GM18951 (cell line): ENCODE results near the gene KCNK4.
A peak's percentile ranks its signal among the peaks of the same experiment; 100 is the strongest.

Experiments
- POLR2A ChIP-seq: IDR thresholded peaks from 4 replicates; pipeline ENCODE4 v1.6.1; 2011; ENCODE audit warnings: mild to moderate bottlenecking; ENCODE audit not compliant: insufficient read length, insufficient read depth; ENCODE audit errors: extremely low read depth
- in situ Hi-C: fragments of 300-500 bp; cut with MboI; formaldehyde crosslinking; loops from one replicate; pipeline ENCODE4 v1.12.0; 2022; ENCODE audit warnings: low sequenced_read_pairs, mixed read lengths, inconsistent platforms; ENCODE audit not compliant: unreplicated experiment

The KCNK4 gene

DNA sequence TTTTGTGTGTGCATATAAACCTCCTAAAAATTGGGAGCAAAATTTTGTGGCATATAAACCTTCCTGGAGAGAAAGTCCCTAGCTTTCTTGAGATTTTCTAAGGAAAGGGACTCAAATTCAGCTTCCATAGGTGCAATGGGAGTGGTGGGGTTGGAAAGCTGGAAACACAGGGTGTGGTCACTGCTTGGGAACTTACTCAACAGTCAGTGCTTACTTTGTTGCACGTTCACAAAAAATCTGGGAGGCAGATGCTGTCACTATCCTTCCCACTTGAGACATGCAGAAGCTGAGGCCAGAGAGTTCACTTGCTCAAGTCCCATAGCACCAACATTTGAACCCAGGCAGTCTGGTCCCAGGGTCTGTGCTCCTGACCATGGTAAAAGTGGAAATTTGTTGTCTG, 5.1 kb downstream of the KCNK4 start:
- in situ Hi-C loops, result loop anchor here (5.0 kb wide), 1 partner anchor 94 kb away; no protein-coding TSS in a partner anchor
- no peak for TF ChIP-seq POLR2A

DNA sequence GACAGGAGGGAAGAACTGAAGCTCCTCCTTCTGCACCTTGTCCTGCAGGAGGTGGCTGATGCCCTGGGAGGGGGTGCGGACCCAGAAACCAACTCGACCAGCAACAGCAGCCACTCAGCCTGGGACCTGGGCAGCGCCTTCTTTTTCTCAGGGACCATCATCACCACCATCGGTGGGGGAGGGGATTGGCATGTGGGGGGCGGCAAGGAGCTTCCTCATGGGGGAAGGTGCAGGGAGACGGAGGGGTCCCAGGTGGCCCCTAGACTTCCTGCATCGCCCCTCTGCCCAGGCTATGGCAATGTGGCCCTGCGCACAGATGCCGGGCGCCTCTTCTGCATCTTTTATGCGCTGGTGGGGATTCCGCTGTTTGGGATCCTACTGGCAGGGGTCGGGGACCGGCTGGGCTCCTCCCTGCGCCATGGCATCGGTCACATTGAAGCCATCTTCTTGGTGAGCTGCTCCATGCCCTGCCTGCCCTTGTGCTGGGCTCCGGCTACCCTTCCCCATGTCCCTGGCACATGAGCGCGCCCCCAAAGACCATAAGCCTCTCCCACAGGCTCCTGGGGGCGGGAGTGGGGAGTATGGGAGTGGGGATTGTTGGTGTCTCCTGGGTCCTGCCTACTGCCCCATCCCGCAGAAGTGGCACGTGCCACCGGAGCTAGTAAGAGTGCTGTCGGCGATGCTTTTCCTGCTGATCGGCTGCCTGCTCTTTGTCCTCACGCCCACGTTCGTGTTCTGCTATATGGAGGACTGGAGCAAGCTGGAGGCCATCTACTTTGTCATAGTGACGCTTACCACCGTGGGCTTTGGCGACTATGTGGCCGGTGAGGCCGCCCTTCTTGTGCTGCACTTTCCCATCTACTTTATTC, 6.0 kb downstream of the KCNK4 start:
- no peak for TF ChIP-seq POLR2A
- in situ Hi-C loops, result loop anchor here (5.0 kb wide), 1 partner anchor 95 kb away; no protein-coding TSS in a partner anchor

DNA sequence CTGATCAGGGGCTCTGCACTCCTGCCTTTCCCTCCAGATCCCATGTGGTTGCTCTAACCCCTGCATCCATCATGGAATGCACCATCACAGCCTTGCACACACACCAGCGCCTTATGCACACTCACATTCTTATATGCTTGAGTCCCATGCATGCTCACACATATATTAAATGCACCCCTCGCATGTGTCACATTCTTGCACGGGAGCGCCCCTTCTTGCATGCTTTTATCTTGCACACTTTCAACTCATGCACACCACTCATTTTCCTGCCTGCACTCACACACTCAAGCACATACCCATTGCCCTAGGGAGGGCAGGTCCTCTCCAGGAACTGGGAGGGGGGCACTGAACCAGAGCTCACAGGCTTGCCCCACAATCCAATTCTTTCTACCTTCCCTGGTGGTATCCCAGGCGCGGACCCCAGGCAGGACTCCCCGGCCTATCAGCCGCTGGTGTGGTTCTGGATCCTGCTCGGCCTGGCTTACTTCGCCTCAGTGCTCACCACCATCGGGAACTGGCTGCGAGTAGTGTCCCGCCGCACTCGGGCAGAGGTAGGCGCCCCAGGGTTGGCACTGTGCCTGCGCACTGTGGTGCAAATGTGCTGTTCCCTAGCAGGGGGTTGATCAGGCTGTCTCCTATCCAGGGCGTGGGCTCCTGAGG, 6.7 kb downstream of the KCNK4 start:
- no peak for TF ChIP-seq POLR2A
- in situ Hi-C loops, result loop anchor here (5.0 kb wide), 1 partner anchor 96 kb away; no protein-coding TSS in a partner anchor

DNA sequence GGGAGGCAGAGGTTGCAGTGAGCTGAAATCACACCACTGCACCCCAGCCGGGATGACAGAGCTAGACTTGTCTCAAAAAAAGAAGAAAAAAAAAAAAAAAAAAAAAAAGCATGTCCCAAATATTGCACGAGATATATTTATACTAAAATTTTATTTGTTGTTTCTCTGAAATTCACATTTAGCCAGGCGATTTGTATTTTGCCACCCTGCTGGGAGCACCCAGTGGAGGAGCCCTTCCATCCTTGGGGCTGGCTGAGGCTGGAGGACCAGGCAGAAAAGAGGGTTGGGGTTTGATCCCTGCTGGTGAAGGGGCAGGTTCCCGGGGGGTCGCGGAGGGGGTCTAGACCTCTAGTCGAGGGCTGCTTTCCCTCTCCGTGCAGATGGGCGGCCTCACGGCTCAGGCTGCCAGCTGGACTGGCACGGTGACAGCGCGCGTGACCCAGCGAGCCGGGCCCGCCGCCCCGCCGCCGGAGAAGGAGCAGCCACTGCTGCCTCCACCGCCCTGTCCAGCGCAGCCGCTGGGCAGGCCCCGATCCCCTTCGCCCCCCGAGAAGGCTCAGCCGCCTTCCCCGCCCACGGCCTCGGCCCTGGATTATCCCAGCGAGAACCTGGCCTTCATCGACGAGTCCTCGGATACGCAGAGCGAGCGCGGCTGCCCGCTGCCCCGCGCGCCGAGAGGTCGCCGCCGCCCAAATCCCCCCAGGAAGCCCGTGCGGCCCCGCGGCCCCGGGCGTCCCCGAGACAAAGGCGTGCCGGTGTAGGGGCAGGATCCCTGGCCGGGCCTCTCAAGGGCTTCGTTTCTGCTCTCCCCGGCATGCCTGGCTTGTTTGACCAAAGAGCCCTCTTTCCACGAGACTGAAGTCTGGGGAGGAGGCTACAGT, 8.1 kb downstream of the KCNK4 start:
- TF ChIP-seq POLR2A, result no peak
- in situ Hi-C loops, result loop anchor here (5.0 kb wide), 1 partner anchor 97 kb away; no protein-coding TSS in a partner anchor

DNA sequence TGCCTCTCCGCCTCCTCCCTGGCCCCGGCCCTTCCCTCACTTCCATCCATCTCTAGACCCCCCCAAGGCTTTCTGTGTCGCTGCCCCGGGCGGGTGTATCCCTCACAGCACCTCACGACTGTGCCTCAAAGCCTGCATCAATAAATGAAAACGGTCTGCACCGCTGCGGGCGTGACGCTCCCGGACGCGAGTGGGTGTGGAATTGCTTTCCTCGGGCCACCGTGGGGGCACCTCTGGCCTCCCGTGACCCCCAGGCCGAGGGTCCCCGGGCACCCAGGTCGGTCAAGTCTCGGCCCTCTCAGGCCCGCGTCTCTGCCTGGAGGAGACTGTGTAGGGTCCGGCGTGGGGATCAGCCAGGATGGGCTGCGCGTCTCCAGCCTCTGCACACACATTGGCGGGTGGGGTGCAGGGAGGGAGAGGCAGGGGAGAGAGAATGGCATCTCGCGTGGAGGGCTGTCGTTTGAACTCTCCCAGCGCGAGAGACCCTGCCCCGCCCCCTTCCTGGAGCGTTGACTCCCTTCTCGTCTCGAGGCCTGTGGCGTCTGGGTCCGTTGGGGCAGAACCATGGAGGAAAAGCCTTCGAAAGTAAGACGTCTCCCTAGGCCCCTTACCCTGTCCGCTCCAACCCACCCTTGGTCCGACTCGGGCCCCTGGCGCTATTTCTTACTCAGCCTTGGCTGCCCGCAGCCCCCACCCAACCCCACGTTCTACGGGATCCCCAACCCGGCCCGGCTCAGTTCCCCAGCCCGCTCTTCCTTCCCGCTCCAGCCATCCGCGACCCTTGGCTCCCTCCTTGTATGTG, 8.9 kb downstream of the KCNK4 start, which contains the start of gene CATSPERZ:
Gene CATSPERZ (plus strand): TSS at position 512 of the 802 bp plus-strand sequence. CDS start 53 bp downstream, at position 565.
- no peak for TF ChIP-seq POLR2A
- in situ Hi-C loops, result loop anchor here (5.0 kb wide), 1 partner anchor 98 kb away; no protein-coding TSS in a partner anchor

DNA sequence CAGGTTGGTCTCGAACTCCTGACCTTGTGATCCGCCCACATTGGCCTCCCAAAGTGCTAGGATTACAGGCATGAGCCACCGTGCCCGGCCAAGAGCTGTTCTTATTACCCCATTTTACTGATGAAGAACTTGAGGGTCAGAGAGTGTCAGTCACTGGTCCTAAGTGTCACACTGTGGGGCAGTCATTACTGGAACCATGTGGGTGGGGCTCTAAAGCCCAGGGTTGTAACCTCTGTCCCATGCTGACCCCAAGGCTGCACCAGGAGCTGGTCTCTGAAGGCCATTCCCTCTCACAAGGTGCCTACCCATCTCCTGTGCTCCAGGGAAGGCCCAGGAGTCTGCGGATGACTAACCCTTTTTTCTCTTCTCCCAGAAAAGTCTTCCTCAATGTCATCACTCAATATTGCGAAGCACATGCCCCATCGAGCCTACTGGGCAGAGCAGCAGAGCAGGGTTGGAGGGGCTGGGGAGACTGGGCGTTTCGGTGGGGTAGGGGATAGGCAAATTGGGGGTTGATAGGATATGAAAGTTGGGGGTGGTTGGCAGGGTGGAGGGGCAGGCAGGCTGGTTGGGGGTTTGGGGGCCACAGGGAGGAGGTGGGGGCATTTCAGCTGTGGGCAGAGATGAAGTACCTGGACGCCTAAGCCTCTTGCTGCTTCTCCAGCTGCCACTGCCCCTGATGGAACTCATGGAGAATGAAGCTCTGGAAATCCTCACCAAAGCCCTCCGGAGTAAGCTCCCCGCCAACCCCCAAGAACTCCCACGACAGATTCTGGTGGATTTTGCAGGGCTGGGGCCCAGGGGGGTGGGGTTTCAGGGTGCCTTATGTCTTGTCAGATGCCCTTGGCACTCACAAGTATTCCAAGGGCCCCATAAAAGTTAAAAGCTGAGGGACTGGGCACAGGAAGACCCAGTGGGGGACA, 12.3 kb downstream of the KCNK4 start:
- TF ChIP-seq POLR2A, result no peak
- in situ Hi-C loops, result no loop called here

DNA sequence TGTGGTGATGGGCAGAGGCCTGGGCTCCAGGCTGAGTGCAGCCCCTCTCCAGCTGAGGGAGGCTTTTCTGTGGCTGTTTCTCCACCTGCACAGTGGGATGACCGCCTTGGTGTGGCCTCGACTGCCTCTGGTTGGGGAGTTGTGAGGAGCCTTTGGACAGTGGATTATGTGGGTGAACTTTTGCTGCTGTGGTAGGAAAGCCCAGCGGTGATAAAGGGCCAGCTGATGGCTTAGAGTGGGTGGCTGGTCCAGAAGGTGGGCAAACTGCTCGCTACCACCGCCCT, 12.9 kb downstream of the KCNK4 start:
- in situ Hi-C loops, result no loop called here
- no peak for TF ChIP-seq POLR2A

DNA sequence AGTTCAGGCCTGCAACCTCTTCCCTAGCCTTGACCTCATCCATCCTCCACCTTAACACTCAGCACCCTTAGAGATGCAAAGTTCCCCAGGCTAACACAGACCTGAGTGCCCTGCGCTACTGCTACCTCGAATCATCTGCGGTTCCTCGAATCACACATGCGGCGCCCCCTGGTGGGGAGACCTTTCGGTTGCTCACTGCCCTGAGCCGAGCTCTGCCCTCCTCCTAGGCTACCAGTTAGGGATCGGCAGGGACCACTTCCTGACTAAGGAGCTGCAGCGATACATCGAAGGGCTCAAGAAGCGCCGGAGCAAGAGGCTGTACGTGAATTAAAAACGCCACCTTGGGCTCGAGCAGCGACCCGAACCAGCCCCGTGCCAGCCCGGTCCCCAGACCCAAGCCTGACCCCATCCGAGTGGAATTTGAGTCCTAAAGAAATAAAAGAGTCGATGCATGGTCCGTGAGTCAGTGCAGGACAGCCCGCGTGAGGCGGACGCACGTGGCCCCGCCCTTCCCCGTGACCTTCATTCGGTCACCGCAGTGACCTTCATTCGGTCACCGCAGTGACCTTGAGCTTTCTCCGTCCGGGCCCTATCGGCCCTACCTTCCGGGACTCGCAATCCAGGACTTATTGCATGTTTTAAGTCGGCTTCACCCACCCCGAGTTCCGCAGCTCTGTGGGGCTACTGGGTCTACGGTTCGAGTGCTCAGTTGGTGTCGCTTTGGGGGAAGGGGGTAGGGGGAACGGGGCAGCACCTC, 13.4 kb downstream of the KCNK4 start:
- in situ Hi-C loops, result no loop called here
- peak; percentile 79 for TF ChIP-seq POLR2A

DNA sequence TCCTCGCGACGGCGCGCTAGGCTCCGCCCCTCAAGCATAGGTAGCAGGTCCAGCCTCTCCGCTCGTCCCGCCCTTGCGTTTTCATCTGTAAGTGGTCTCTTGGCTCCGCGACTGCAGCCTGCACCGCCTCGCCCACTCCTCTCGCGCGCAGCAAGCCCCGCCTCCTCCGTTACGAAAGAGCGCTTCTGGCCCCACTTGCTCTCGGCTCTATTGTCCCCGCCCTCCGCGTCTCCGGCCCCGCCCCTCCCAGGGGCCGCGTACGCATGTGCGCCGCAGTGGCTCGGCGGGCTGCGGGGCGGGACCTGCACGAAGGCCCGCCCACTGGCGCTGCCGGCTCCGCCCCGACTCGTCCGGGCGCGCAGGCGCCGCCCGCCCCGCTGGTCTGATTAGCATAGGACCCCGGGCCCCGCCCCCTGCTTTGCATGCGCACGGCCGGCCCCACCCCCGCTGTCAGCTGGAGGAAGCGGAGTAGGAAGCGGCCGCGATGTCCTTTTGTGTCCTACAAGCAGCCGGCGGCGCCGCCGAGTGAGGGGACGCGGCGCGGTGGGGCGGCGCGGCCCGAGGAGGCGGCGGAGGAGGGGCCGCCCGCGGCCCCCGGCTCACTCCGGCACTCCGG, 14.1 kb downstream of the KCNK4 start, which contains the start of gene ESRRA:
Gene ESRRA (plus strand): TSS at position 450 of the 616 bp plus-strand sequence. CDS start 1,656 bp downstream, outside the sequence.
- peak; percentile 82 for TF ChIP-seq POLR2A
- in situ Hi-C loops, result no loop called here
